Colonic mucosa (tissue), 2 donors: ENCODE measurements around the gene AKT3. TPM values are rescaled to one million over a fixed set of nuclear protein-coding genes. Genes with fewer than 3 reads are reported as not detected.

Source experiments
- total RNA-seq, 2 donors: library from RNA; stranded (reverse); fragmentation: NEBNext Ultra II Directional in 1 of 2; extraction: Animal tissue kit (Norgen Biotek cat#: 25700) in 1 of 2; gene quantifications; one replicate each; pipeline ENCODE4 v1.2.1, GENCODE V29; 2021
- donor health status: DM: no; HTN: no; CAD: no.
- donor health status: DM: no; HTN: no; CAD: no.

The AKT3 gene
- total RNA-seq, 2 donors from 2014 or later = 6.0 to 21.3 TPM

Other genes starting within 250 kb of the AKT3 start
- 10 to 100 TPM; 15.0 to 23.8 TPM for gene ZBTB18, start 201.0 kb upstream of the AKT3 start, total RNA-seq